NCI-H1417 treated with DMSO at 0.1 percent for 48 hours (cell line): ENCODE measurements around the gene GTPBP1.

ENCODE experiments used
- DNase-seq: peaks from one replicate; lab custom pipeline; 2025; lab: John Stamatoyannopoulos, UW

GTPBP1 gene

GRCh38 chr22:38704654-38705234, 1.0 kb upstream of the GTPBP1 start:
- no peak for DNase-seq

GRCh38 chr22:38706101-38706900, 557 bp downstream of the GTPBP1 start:
- no peak for DNase-seq

DNA sequence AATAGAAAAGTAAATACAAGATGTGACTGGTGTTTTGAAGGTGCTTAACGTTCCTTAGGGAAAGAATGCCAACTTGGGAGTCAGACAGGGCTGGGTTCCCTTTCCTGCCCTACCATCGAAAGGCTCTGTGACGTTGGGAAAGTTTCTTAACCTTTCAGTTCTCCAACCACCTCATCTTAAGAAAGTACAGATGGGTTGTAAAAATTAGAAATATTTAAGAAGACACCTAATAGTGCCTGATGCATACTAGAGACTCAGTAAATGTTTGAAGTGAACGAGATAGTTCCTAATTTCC, 1.1 kb downstream of the GTPBP1 start:
- no peak for DNase-seq

DNA sequence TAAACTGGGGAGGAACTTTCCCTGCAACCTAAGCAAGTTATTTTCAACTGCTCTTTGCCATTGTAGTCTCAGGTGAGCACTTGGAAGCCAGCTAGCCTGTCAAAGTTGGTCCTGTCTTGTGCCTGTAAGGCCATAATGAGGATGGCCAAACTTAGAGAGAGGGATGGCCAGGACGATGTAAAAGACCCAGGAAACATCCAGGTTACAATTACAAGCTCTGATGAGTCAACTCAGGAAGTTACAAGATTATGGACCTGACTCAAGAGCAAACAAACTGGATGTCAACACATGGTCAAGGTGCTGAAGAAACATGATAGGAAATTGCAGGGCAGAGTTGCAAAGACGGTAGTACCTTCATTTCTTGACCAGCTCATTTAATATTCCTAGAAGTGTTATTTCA, 1.6 kb downstream of the GTPBP1 start:
- DNase-seq = no peak

GRCh38 chr22:38707984-38708383, 2.2 kb downstream of the GTPBP1 start:
- DNase-seq = no peak

- no peak for DNase-seq
Observed at GRCh38 chr22:38709306-38709705, 3.6 kb downstream of the GTPBP1 start.

DNA sequence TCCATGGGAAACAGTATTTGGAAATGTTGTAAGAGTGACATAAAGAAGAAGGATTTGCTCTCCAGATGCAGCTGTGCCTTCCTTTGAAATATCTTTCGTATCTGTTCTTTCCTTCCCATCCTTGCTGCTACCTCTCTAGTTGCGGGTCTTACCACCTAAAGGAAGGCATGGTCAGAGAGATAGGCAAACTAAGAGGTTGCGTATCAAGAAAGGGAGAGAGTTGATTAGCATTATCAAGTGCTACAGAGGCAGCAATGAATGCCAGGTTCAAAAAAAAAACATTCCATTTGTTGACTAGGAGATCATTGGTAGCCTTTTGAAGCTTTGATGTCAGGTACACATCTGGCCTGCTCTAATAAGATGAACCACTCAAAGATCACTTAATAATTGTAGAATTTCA, 4.6 kb downstream of the GTPBP1 start:
- DNase-seq = no peak

- DNase-seq = no peak
Observed at GRCh38 chr22:38710866-38711265, 5.1 kb downstream of the GTPBP1 start.

DNA sequence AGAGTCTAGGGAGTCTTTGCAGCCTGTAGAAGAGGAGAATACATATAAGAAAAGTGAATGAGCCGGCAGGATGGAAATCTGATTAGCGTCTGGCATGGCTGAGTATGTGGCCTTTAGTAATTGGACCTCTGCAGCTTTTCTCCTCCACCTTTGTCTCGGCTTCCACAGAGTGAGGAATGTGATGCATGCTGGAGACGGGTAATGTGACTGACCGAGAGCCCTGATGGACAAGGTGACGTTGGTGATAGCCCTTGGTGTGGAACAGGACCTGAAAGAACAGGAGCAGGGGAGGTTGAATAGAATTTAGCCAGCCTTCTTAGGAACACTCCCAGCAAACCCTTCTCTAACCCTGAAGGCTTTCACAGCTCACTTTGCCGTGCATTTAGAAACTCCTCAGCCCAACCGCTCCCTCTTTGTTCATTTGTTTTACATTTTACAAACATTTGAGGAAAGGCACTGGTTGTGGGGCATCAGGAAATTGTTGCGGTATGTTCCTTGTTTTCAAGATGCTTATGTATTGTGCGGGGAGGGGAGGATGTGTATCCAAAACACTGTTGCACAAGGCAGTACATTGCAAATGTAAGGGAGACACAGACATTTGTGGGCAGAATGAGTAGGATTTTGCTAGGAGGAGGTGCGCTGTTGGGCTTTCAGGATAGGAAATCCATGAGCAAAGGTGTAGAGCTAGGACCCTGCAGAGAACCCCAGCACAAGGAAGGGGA, 6.9 kb downstream of the GTPBP1 start:
- no peak for DNase-seq

- DNase-seq = no peak
Observed at GRCh38 chr22:38713921-38714320, 8.2 kb downstream of the GTPBP1 start.

DNA sequence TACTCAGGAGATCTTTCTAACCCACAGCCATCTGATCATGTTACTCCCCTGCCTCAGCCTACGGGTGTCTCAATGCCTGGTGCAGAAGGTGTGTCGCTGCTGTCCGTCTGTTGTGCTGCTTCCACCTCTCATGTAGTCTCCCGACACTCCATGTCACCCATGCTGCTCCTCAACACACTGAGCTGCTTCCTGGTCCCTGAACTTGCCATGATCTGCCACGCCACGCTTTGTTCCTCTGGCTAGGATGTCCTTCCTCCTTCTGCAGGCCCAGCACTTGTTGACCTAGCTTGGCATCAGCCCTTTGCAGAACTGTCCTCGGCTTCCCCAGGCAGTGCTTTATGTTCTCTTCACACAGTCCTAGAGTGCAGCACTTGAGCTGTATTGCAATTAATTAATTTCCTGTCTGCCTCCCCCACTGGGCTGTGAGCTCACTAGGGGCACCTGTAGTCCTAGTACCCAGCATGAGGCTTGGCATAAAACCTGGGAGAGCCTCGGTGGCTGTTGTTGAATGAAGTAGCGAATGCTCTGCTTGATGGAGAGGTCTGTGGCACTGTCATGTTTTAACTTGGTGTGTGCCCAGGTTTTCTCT, 9.5 kb downstream of the GTPBP1 start:
- DNase-seq = peak; percentile 6

DNA sequence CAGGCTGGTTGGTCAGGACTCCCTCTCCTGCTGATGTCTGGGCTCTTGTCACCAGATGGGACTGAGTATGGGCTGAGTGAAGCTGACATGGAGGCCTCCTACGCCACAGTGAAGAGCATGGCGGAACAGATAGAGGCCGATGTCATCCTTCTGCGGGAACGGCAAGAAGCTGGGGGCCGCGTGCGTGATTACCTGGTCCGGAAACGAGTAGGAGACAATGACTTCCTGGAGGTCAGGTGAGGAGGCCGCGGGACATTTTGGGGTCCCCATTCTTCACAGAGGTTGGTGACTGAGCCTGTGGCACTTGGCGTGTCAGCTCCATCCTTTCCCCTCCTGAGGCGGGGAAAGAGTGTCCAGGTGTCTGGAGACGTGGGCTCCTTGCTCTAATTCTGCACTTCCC, 10.1 kb downstream of the GTPBP1 start:
- no peak for DNase-seq

- DNase-seq = no peak
Observed at GRCh38 chr22:38716271-38716670, 10.5 kb downstream of the GTPBP1 start.

GRCh38 chr22:38716826-38717225, 11.1 kb downstream of the GTPBP1 start:
- no peak for DNase-seq

DNA sequence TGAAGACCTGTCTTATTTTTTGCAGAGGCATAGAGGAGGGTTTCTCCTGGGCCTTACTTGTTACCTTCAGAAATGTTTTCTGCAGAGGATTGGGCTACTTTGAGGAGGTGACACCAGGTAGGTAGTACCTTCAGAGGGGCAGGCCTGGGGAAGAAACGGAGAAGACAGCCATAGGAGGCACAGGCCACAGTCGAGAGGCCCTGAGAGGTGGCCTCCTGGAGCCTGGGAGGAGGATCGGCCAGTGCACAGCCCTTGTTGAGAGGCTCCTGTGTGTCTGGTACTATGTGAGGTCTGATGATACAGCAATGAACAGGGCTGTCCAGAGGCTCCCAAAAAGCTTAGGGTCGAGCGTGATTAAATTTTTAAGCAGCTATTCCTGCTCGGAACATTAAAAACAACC, 11.5 kb downstream of the GTPBP1 start:
- DNase-seq = no peak

DNA sequence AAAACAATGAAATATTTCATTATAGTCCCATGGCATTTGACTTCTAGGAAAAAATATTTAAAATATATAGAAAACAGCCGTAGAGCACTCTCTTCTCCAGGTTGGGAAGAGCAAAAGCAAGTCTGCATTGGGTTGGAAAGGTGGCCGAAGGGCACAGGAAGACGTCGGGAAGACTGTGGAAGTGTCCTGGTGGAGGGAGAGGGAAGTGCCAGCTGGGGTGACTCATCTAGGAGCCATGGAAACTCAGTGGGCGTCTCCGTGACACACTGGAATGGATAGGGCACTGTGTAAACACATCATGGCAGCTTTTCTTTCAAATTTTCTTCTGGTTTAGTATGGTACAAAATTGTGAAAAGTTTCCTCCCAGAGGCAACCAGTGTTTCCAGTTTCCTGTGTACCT, 12.7 kb downstream of the GTPBP1 start:
- no peak for DNase-seq

DNA sequence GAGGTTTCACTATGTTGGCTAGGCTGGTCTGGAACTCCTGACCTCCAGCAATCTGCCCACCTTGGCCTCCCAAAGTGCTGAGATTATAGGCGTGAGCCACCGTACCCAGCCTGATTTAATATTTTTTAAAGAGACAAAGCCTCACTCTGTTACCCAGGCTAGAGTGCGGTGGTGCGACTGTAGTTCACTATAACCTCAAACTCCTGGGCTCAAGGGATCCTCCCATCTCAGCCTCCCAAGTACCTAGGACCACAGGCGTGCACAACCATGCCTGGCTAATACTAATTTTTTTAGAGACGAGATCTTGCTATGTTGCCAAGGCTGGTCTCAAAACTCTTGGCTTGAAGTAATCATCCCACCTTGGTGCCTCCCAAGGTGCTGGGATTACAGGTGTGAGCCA, 13.5 kb downstream of the GTPBP1 start:
- DNase-seq = no peak

GRCh38 chr22:38720350-38720749, 14.6 kb downstream of the GTPBP1 start:
- DNase-seq = no peak

GRCh38 chr22:38721551-38721950, 15.8 kb downstream of the GTPBP1 start:
- DNase-seq = no peak

DNA sequence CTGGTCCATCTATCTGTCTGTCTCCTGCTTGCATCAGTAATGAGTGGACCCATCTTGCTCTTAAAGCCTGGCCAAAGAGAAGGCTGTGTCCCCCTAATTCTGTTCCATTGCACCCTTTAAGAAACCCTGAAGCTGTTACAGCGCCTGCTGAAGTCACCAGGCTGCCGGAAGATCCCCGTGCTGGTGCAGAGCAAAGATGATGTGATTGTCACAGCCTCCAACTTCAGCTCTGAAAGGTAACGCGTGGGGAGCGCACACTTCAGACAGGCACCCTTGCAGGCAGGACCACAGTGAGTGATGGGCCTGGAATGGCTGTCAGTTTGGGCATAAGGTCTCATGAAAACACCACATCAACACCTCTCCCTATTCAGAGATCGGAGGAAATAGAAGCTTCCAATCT, 18.4 kb downstream of the GTPBP1 start:
- no peak for DNase-seq

GRCh38 chr22:38724926-38725571, 19.3 kb downstream of the GTPBP1 start:
- no peak for DNase-seq

GRCh38 chr22:38725900-38726655, 20.3 kb downstream of the GTPBP1 start:
- no peak for DNase-seq
